GM21576 (cell line): ENCODE measurements around the gene NPAT.
"Not testable (repeated sequence)": the region's sequence is repeated elsewhere in the genome, so short reads cannot be mapped to it uniquely, and the experiment has no call there.

ENCODE experiments used
- ATAC-seq: cut with Tn5 transposase; IDR thresholded peaks from one replicate; pipeline ENCODE4 v1.9.1; 2021; ENCODE audit warnings: mild to moderate bottlenecking, moderate library complexity; ENCODE audit not compliant: unreplicated experiment

The NPAT gene

GRCh38 chr11:108160970-108161566 is 61.4 kb downstream of the NPAT start:
- ATAC-seq = peak; percentile 99

GRCh38 chr11:108154591-108154990 is 67.8 kb downstream of the NPAT start:
- ATAC-seq = no peak

- no peak for ATAC-seq
Observed at GRCh38 chr11:108148556-108148955, 73.9 kb downstream of the NPAT start.

GRCh38 chr11:108147150-108147549 is 75.3 kb downstream of the NPAT start:
- ATAC-seq = no peak

- ATAC-seq = no peak
Observed at GRCh38 chr11:108144615-108145014, 77.8 kb downstream of the NPAT start.

- no peak for ATAC-seq
Observed at GRCh38 chr11:108142304-108142703, 80.1 kb downstream of the NPAT start.

- no peak for ATAC-seq
Observed at GRCh38 chr11:108137212-108137611, 85.2 kb downstream of the NPAT start.

GRCh38 chr11:108135845-108136544 is 86.4 kb downstream of the NPAT start:
- peak; percentile 69 for ATAC-seq

GRCh38 chr11:108132993-108133538 is 89.4 kb downstream of the NPAT start:
- ATAC-seq = not testable (repeated sequence)

GRCh38 chr11:108131993-108132392 is 90.4 kb downstream of the NPAT start:
- no peak for ATAC-seq

- ATAC-seq = no peak
Observed at GRCh38 chr11:108128772-108129171, 93.7 kb downstream of the NPAT start.

- no peak for ATAC-seq
Observed at GRCh38 chr11:108125096-108125495, 97.3 kb downstream of the NPAT start.

GRCh38 chr11:108122166-108122628 is 100.2 kb downstream of the NPAT start:
- ATAC-seq = no peak

- ATAC-seq = peak; percentile 94
Observed at GRCh38 chr11:108121274-108122155, 100.9 kb downstream of the NPAT start, which contains the start of gene ACAT1. Gene ACAT1 (plus strand): TSS chr11:108121567. CDS start chr11:108121607, 40 bp downstream.

GRCh38 chr11:108120936-108121273 is 101.5 kb downstream of the NPAT start:
- ATAC-seq = not testable (repeated sequence)

GRCh38 chr11:108117746-108118371 is 104.6 kb downstream of the NPAT start:
- ATAC-seq = no peak

GRCh38 chr11:108115500-108116140 is 106.8 kb downstream of the NPAT start:
- ATAC-seq = no peak

- no peak for ATAC-seq
Observed at GRCh38 chr11:108112057-108112456, 110.4 kb downstream of the NPAT start.

GRCh38 chr11:108111126-108111525 is 111.3 kb downstream of the NPAT start:
- ATAC-seq = no peak
